ENCODE measurements around the gene RASD1. TPM values are rescaled to one million over a fixed set of nuclear protein-coding genes. Genes with fewer than 3 reads are reported as not detected.

The RASD1 gene
- total RNA-seq, 1 experiment from 2014 or later = 0.30 TPM

- ChIA-PET RAD21 (ENCODE audit: low non-redundant PET in 1 of 2, low total read pairs in 2 of 2, uncharacterized antibody in 2 of 2, unreplicated experiment in 2 of 2) (no interaction called here), POLR2A (no interaction called here), CTCF (interaction anchor here (1.1 kb wide), 1 partner anchor 15 kb away, joined by 4 read pairs; no protein-coding TSS in a partner anchor)
- DNase-seq (ENCODE audit: low read depth, low spot score) (no peak), ATAC-seq (no peak)
- no peak overlapping the region for H3K4me2 ChIP-seq (ENCODE audit: low read length)
- no peak overlapping the region for H3K9ac ChIP-seq (ENCODE audit: low read length)
- H3K36me3 ChIP-seq (ENCODE audit: control insufficient read depth in 1 of 2, insufficient read depth in 2 of 2, low read length in 2 of 2) = 0 out of 4 replicates have a peak, but pooled peaks cover 0 to 2% of the 10 kb centered on the region in 2 experiments
- no peaks in the 10 kb centered on the region for H3K9me3 ChIP-seq (ENCODE audit: control insufficient read depth in 1 of 2, insufficient read depth in 1 of 2, low read depth in 1 of 2, low read length in 2 of 2)
- TF ChIP-seq, protein P1, sequence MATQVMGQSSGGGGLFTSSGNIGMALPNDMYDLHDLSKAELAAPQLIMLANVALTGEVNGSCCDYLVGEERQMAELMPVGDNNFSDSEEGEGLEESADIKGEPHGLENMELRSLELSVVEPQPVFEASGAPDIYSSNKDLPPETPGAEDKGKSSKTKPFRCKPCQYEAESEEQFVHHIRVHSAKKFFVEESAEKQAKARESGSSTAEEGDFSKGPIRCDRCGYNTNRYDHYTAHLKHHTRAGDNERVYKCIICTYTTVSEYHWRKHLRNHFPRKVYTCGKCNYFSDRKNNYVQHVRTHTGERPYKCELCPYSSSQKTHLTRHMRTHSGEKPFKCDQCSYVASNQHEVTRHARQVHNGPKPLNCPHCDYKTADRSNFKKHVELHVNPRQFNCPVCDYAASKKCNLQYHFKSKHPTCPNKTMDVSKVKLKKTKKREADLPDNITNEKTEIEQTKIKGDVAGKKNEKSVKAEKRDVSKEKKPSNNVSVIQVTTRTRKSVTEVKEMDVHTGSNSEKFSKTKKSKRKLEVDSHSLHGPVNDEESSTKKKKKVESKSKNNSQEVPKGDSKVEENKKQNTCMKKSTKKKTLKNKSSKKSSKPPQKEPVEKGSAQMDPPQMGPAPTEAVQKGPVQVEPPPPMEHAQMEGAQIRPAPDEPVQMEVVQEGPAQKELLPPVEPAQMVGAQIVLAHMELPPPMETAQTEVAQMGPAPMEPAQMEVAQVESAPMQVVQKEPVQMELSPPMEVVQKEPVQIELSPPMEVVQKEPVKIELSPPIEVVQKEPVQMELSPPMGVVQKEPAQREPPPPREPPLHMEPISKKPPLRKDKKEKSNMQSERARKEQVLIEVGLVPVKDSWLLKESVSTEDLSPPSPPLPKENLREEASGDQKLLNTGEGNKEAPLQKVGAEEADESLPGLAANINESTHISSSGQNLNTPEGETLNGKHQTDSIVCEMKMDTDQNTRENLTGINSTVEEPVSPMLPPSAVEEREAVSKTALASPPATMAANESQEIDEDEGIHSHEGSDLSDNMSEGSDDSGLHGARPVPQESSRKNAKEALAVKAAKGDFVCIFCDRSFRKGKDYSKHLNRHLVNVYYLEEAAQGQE (IDR thresholded peaks at IDR 0.05; ENCODE audit: low read depth) = no peak
- TF ChIP-seq ZFX (IDR thresholded peaks at IDR 0.05) = no peak
- TF ChIP-seq EGR1 (IDR thresholded peaks at IDR 0.05; ENCODE audit: low read depth) = no peak
- TF ChIP-seq EZH2 (IDR thresholded peaks at IDR 0.05) = no peak
- no peak for TF ChIP-seq YY1 (IDR thresholded peaks at IDR 0.05; ENCODE audit: extremely low read depth, insufficient replicate concordance, low read depth, low read length)
- TF ChIP-seq SIN3A (IDR thresholded peaks at IDR 0.05; ENCODE audit: low read depth) = no peak
- TF ChIP-seq MAX (IDR thresholded peaks at IDR 0.05) = no peak
- TF ChIP-seq, protein P2, sequence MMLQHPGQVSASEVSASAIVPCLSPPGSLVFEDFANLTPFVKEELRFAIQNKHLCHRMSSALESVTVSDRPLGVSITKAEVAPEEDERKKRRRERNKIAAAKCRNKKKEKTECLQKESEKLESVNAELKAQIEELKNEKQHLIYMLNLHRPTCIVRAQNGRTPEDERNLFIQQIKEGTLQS (IDR thresholded peaks at IDR 0.05) = no peak
- TF ChIP-seq, protein P3, sequence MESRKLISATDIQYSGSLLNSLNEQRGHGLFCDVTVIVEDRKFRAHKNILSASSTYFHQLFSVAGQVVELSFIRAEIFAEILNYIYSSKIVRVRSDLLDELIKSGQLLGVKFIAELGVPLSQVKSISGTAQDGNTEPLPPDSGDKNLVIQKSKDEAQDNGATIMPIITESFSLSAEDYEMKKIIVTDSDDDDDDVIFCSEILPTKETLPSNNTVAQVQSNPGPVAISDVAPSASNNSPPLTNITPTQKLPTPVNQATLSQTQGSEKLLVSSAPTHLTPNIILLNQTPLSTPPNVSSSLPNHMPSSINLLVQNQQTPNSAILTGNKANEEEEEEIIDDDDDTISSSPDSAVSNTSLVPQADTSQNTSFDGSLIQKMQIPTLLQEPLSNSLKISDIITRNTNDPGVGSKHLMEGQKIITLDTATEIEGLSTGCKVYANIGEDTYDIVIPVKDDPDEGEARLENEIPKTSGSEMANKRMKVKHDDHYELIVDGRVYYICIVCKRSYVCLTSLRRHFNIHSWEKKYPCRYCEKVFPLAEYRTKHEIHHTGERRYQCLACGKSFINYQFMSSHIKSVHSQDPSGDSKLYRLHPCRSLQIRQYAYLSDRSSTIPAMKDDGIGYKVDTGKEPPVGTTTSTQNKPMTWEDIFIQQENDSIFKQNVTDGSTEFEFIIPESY (IDR thresholded peaks at IDR 0.05; ENCODE audit: extremely low read depth, insufficient replicate concordance, low read length) = no peak
- no peaks in the 10 kb centered on the region for H3K27me3 ChIP-seq (ENCODE audit: insufficient read depth, low read length)
- H4K20me1 ChIP-seq (ENCODE audit: insufficient read depth) = peaks cover 3% of the 10 kb centered on the region; the same call in 1 of the 2 replicates
- intact Hi-C loops (cut with micrococcal nuclease) = no loop called here
- BruUV-seq (replicated peaks) = no TSS peak
- no peaks in the 10 kb centered on the region for H3K9me2 ChIP-seq (ENCODE audit: insufficient read depth)
- H3K79me2 ChIP-seq (ENCODE audit: insufficient read depth, low read length) = peaks cover 91% of the 10 kb centered on the region
- no peak overlapping the region for H2AFZ ChIP-seq (ENCODE audit: low read depth, low read length, poor library complexity, severe bottlenecking)
- H3K4me3 ChIP-seq (replicated peaks in 1 of 2; ENCODE audit: low read depth in 1 of 2, low read length in 2 of 2) = no peak overlapping the region
- H3K27ac ChIP-seq (ENCODE audit: low read depth, low read length) = no peak overlapping the region
- peaks cover 6 to 18% of the 10 kb centered on the region in 2 experiments for H3K4me1 ChIP-seq (ENCODE audit: control insufficient read depth in 1 of 2, insufficient read depth in 2 of 2, low read length in 2 of 2)
Measured at GRCh38 chr17:17481860-17482259, 14.3 kb downstream of the RASD1 start.

All from HCT116 (cell line).